Activated naive CD4-positive, alpha-beta T cell treated with anti-CD3 and anti-CD28 coated beads for 36 hours (primary cell): Measurements from ENCODE around the gene PPP1R3C. TPM values are rescaled to one million over a fixed set of nuclear protein-coding genes. Genes with fewer than 3 reads are reported as not detected.

Source experiments
- CTCF ChIA-PET: fragments of 350-600 bp; sonication (Branson Sonifier 250); formaldehyde crosslinking; loops from one replicate; lab custom pipeline; 2021; ENCODE audit warnings: antibody characterized with exemption; lab: Charles Lee
- DNase-seq: peaks from one replicate; pipeline ENCODE4 v3.0.0-alpha.2; 2020
- H3K27ac Mint-ChIP-seq: one replicate; pipeline ENCODE4 v1.8.0; 2021; ENCODE audit warnings: mild to moderate bottlenecking, mixed read lengths
- H3K27me3 Mint-ChIP-seq: one replicate; pipeline ENCODE4 v1.8.0; 2021; ENCODE audit warnings: low read depth, mixed read lengths
- H3K36me3 Mint-ChIP-seq: one replicate; pipeline ENCODE4 v1.8.0; 2021; ENCODE audit warnings: low read depth, mixed read lengths
- H3K4me1 Mint-ChIP-seq: one replicate; pipeline ENCODE4 v1.8.0; 2021; ENCODE audit warnings: low read depth, mixed read lengths
- H3K4me3 Mint-ChIP-seq: one replicate; pipeline ENCODE4 v1.8.0; 2021; ENCODE audit warnings: mild to moderate bottlenecking, moderate library complexity, mixed read lengths
- H3K9me3 Mint-ChIP-seq: one replicate; pipeline ENCODE4 v1.8.0; 2021; ENCODE audit warnings: mixed read lengths
- intact Hi-C: fragments of 100-400 bp; cut with micrococcal nuclease; formaldehyde crosslinking; loops from one replicate; pipeline ENCODE4 v1.15.1; 2023
- total RNA-seq, 2 experiments: library from RNA; stranded (reverse); gene quantifications; one replicate each; pipeline ENCODE4 v1.2.3, GENCODE V29; 2021

Gene PPP1R3C
- total RNA-seq, 2 experiments from 2014 or later, result 0.07 to 0.12 TPM

DNA sequence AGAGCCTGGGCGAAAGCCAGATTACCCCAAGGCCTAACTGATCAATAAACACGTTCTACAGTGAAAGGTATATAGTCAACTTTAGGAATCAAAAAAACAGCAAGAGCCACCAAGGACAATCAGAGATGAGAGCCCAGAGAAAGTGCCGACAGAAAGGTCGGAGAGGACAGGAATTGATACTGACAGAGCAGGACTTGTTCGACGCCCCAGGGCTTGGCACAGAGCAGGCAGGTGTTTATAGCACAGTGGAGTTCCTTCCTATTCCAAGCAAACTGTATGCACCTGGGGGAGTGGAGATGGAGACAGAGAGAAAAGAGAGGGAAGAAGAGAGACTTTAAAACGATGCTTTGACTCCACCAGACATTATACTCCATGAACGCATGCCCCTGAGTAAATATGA, 39.5 kb downstream of the PPP1R3C start:
- CTCF ChIA-PET, result no interaction called here
- DNase-seq, result no peak
- Mint-ChIP-seq H3K4me1 (peaks cover 7% of the 10 kb centered on the region), H3K27ac (no peak overlapping the region), H3K36me3 (no peaks in the 10 kb centered on the region), H3K27me3 (peaks cover 8% of the 10 kb centered on the region), H3K4me3 (no peak overlapping the region), H3K9me3 (no peaks in the 10 kb centered on the region)
- intact Hi-C loops, result no loop called here

DNA sequence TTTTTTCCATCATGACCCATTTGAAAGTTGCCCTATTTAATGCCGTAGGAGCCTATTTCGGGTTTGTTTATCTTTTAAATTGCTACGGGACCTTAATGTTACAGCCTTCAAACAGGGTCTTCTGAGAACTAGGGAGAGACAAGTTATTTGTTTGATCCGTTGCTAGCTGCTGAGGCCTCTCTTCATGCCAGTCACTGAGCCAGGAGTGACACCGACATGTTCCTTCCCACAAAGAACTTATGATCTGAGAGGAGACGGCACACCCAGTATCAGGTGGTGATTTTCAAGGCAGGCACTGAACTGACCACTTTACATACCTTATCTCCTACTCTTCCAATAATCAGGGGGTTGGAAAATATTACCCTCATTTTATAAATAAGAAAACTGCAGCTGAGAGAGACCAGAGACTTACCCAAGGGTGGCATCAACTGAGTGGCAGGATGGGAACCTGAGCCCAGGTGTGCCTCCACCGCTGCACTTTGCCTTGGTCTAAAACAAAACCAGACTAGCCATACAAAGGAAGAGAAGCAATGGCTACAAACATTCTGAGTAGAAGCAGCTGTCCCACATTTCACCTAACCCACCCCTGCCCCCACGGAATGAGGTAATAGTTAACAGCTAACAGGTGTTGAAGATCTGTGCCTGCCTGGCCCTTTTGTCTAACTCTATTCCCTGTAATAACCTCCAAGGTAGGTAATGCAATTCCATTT, 40.5 kb downstream of the PPP1R3C start:
- Mint-ChIP-seq H3K27ac (no peak overlapping the region), H3K9me3 (no peaks in the 10 kb centered on the region), H3K36me3 (no peaks in the 10 kb centered on the region), H3K4me1 (peaks cover 7% of the 10 kb centered on the region), H3K4me3 (no peak overlapping the region), H3K27me3 (peaks cover 8% of the 10 kb centered on the region)
- CTCF ChIA-PET, result no interaction called here
- intact Hi-C loops, result no loop called here
- DNase-seq, result no peak

DNA sequence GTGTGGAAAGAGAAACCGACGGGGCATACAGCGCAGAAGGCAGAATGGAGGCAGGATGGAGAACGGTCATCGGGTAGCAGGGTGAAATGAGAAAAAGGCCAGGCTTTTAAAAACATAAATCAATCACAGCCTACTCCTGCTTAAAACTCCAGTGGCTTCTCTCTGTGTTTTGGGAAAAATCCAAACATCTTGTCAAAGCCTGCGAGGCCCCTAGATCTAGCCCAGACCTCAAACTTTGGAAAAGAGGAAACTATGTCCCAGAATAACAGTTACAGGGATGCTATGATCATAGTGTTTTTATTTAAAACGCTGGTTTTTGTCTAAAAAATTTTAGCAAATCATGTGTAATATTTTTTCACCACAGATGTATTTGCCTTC, 41.1 kb downstream of the PPP1R3C start:
- H3K27ac Mint-ChIP-seq, result no peak overlapping the region
- H3K4me3 Mint-ChIP-seq, result no peak overlapping the region
- no peak for DNase-seq
- peaks cover 2% of the 10 kb centered on the region for H3K4me1 Mint-ChIP-seq
- peaks cover 8% of the 10 kb centered on the region for H3K27me3 Mint-ChIP-seq
- H3K9me3 Mint-ChIP-seq, result no peaks in the 10 kb centered on the region
- CTCF ChIA-PET, result no interaction called here
- intact Hi-C loops, result no loop called here
- no peaks in the 10 kb centered on the region for H3K36me3 Mint-ChIP-seq

DNA sequence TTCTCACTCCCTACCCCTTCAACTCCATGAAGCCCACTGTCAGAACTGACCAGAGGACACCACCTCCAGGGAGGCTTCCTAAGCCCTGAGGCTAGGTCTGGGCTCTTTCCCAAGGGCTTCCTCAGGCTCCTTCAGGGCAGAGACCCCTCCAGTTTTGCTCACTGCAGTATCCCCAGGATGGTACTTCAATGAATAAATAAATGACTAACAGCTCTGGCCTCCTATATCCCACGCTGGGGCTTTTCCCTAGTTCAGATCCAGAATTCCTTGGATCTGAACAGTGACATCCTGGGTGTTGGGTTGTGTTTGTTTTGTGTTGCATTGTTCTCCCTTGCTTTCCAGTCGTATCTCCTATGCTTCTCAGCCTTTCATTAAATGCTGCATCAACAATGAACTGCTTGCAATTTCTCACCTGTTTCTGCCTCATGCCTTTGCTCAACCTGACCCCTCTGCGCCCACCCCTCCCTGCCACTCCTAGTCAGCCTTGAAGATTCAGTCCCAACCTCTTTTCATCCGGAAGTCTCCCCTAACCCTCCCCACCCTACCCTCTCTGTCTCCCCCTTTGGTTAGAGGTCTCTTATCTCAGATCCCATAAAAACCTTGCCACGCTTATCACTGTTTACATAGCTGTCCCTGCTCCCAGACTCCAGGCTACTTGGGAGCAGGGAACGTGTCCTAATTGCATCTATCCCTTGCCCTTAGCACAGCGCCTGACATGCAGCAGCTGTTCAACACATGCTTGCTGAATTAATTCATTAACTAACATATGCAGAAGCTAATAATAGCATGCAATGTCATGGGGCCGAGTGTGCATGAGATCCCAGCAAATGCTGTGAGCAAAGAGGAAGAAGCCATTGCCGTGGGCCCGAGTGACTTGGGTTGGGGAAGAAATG, 41.7 kb downstream of the PPP1R3C start:
- intact Hi-C loops, result no loop called here
- CTCF ChIA-PET, result no interaction called here
- H3K36me3 Mint-ChIP-seq, result no peaks in the 10 kb centered on the region

DNA sequence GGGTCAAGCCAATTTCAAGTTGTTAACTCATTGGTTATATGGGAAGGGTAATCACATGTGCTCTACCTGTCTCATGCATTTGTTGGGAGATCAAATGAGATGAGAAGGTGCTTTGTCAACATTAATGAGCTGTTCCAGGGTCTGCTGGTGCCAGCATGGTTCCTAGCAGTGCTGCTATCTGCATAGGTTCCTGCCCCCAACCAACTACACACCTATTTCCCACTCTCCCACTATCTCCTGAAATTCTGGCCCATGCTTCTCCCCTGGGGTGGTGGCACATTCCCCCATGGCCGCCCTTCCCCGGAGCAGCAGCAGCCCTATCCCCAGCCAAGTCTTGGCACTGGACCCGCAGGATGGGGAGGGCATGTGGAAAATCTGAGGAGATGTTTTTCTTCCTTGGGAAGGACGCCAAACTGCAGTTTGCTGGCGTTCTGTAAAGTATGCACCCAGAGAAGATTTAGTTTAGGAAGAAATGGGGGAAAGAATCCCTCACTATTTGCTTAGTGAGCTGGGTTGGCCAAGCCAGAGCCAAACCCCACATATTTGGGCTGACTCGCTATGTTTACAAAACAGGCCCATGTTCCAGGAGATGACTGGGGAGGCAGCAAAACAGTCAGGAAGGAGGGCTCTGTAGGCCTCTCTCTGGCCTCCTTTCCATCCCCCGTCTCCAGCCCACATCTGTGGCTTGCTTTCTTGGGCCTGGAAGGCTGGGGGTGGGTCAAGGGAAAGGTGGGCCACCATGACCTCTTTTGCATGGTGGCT, 42.5 kb downstream of the PPP1R3C start:
- no peak for DNase-seq
- intact Hi-C loops, result no loop called here
- Mint-ChIP-seq H3K36me3 (no peaks in the 10 kb centered on the region), H3K27ac (no peak overlapping the region), H3K4me3 (no peak overlapping the region), H3K27me3 (peaks cover 16% of the 10 kb centered on the region), H3K9me3 (no peaks in the 10 kb centered on the region), H3K4me1 (no peaks in the 10 kb centered on the region)
- CTCF ChIA-PET, result no interaction called here

More for the DNA sequence above, 41.7 kb downstream of the PPP1R3C start:
- DNase-seq, result no peak
- no peaks in the 10 kb centered on the region for H3K4me1 Mint-ChIP-seq
- peaks cover 12% of the 10 kb centered on the region for H3K27me3 Mint-ChIP-seq
- H3K27ac Mint-ChIP-seq, result no peak overlapping the region
- no peaks in the 10 kb centered on the region for H3K9me3 Mint-ChIP-seq
- H3K4me3 Mint-ChIP-seq, result no peak overlapping the region

DNA sequence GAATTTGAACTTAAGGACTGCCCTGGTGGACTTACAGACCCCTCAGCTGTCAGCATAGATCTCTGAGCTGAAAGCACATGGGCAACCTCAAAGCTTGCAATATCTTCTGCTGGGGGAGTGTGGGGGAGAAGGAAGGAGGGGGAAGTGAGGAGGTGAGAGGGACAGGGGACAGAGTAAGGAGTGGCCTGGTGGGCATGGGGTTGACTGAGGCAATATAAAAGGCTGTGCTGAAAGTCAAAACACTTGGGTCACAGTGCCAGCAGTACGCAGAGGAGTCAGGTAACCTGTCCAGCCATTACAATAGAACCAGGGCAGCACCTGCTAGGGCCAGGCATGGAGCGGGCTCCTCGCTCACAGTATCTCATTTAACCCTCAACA, 43.2 kb downstream of the PPP1R3C start:
- Mint-ChIP-seq H3K9me3 (no peaks in the 10 kb centered on the region), H3K27ac (no peak overlapping the region), H3K27me3 (peaks cover 15% of the 10 kb centered on the region), H3K4me3 (no peak overlapping the region), H3K4me1 (no peaks in the 10 kb centered on the region), H3K36me3 (no peaks in the 10 kb centered on the region)
- CTCF ChIA-PET, result no interaction called here
- intact Hi-C loops, result no loop called here
- DNase-seq, result no peak

DNA sequence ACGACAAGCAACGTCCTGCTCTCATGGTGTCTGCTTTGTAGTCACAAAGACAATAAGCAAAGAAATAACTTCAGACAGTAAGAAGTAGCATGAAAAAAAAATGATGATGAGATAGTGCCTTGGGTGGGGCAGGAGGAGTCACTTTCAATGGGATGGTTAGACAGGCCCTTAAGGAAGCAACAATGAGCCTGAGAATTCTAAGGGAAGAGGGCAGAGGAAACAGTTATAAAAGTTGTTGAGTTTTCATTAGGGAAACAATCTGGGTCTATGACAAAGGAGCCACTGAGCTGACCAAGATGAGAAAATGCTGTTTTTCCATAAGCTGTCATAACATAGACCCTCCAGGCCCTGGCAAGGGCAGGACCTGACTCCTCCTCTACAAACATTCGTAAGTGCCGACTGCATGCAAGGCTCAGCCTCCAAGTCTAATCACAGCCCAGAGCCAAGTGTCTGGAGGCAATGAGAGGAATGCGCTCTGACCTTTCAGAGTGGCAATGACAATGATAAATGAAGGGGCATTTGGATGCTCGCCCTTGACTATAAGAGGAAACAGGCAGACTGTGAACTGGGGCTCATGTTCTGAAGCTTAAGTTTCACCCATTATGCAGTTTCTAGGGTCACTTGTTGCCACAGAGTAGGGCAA, 43.7 kb downstream of the PPP1R3C start:
- H3K27me3 Mint-ChIP-seq, result peaks cover 15% of the 10 kb centered on the region
- intact Hi-C loops, result no loop called here
- no peak overlapping the region for H3K27ac Mint-ChIP-seq
- no peaks in the 10 kb centered on the region for H3K9me3 Mint-ChIP-seq
- no peaks in the 10 kb centered on the region for H3K36me3 Mint-ChIP-seq
- no peak for DNase-seq
- H3K4me1 Mint-ChIP-seq, result no peaks in the 10 kb centered on the region
- CTCF ChIA-PET, result no interaction called here
- no peak overlapping the region for H3K4me3 Mint-ChIP-seq

DNA sequence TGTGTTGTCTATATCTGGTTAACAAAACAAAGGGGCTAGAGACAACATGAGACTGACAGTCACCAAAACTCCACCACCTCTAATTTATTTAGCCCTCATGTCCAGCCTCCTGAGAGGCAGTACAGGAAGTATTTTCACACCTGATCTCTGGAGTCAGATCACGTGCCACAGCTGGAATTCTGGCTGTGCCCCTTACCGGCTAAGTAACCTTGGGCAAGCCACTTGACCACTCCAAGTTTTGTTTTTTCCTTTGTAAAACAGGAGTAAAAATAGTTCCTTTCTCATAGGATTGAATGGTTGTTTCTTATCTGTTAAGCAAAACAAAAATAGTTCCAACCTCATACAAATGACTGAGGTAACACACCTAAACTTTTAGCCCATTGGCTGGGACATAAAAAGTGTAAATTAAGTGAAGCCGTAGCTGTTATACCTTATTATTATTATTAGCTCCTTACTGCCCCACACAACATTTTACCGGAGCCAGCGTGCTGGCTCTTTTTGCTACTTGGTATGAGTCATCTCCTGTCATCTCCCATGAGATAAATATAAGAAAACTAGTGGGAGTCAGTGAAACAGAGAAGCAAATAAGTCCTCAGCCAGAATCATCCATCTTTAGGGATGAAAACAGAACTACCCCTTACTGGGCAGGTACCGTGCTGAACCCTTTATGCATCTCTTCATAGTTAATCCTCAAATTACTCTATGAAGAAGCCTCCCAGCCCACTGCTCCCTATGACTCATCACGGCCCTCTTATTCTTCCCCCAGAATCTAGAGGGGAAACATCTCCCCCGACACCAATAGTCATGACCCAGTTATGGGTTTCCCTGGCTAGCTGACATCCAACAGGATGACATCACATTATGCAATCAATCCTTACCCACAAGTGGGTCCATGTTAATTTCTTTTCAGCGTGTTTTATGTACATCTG, 44.9 kb downstream of the PPP1R3C start:
- H3K36me3 Mint-ChIP-seq, result no peaks in the 10 kb centered on the region
- H3K27ac Mint-ChIP-seq, result no peak overlapping the region
- no peaks in the 10 kb centered on the region for H3K4me1 Mint-ChIP-seq
- no peak overlapping the region for H3K4me3 Mint-ChIP-seq
- no peak for DNase-seq
- peaks cover 18% of the 10 kb centered on the region for H3K27me3 Mint-ChIP-seq
- H3K9me3 Mint-ChIP-seq, result no peaks in the 10 kb centered on the region
- intact Hi-C loops, result no loop called here
- CTCF ChIA-PET, result no interaction called here

DNA sequence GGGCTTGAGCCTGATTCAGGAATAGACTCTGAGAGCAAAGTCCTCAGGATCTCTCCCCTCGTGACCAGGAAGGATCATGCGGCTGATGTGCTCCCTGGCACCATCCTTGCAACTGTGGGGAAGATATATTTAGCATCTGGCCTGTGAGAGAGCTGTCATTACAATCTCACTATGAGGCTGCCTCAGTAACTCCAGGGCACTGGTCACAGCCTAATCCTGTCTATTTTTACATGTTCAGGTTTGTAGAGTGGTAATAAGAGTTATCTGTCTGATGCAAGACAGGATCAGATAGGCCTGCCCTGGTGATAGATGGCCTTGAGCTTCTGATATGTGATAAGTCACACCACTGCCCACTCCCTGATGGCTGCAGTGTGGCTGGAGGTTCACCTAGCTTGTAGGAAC, 50.7 kb downstream of the PPP1R3C start:
- DNase-seq, result no peak
- Mint-ChIP-seq H3K4me1 (no peaks in the 10 kb centered on the region), H3K27ac (no peak overlapping the region), H3K27me3 (peaks cover 20% of the 10 kb centered on the region), H3K4me3 (no peak overlapping the region), H3K9me3 (peaks cover 5% of the 10 kb centered on the region), H3K36me3 (no peaks in the 10 kb centered on the region)
- intact Hi-C loops, result no loop called here
- CTCF ChIA-PET, result interaction anchor here (0.8 to 1.8 kb wide), 2 partner anchors 10 to 190 kb away, joined by 4 to 5 read pairs; no protein-coding TSS in a partner anchor

DNA sequence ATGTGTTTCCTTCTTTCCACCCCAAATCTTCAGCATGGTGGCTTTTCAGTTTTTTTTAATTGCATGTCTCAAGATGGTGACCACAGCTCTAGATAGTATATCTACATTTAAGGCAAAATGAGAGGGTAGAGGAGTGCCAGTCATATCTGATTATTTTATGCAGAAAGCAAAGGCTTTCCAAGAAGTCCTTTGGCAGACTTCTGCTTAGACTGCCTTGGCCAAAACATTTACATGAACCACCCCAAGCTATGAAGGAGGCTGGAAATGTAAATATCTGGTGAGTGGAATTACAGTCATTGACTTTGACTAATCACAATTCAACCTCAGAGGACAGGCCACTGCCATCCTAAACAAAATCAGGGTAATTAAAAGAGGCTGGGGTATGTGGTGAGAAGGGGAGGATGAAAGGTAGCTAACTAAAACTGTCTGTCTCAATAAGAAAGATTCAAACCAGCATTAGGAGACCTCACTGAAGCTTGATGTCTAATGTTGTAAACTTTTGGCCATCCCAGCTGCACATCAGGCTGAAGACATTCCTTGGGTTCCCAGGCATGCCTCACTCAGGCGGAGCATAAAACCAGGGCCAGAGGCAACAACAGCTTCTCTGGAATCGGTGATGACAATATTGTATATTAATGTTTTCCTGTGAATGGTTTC, 53.4 kb downstream of the PPP1R3C start:
- CTCF ChIA-PET, result interaction anchor here (1.0 kb wide), 1 partner anchor 57 kb away, joined by 3 read pairs; no protein-coding TSS in a partner anchor
- Mint-ChIP-seq H3K27me3 (peaks cover 17% of the 10 kb centered on the region), H3K36me3 (no peaks in the 10 kb centered on the region), H3K4me3 (no peak overlapping the region), H3K27ac (no peak overlapping the region), H3K4me1 (no peaks in the 10 kb centered on the region), H3K9me3 (peaks cover 5% of the 10 kb centered on the region)
- intact Hi-C loops, result no loop called here
- no peak for DNase-seq
